Spleen (tissue), 11 donors: ENCODE results near the gene SDS. TPM values are rescaled to one million over a fixed set of nuclear protein-coding genes. Genes with fewer than 3 reads are reported as not detected.

Experiments
- DNase-seq: peaks from one replicate; pipeline ENCODE4 v3.0.0-alpha.2; 2020
- H3K27ac ChIP-seq, 8 donors: fragments of 200-600 bp; sonication (generic) in 7 of 8; 1 replicate in 4 of 8; 2 replicates in 4 of 8; pipeline versions ENCODE4 v1.5.0 to v1.8.0; 2016 to 2021; ENCODE audit warnings: inconsistent platforms in 4 of 8, mild to moderate bottlenecking in 4 of 8, moderate library complexity in 1 of 8
- H3K27me3 ChIP-seq, 7 donors: fragments of 200-600 bp; sonication (generic) in 6 of 7; replicated peaks in 1 of 7; 1 replicate in 4 of 7; 2 replicates in 3 of 7; pipeline versions ENCODE4 v1.5.0 to v1.8.0; 2016 to 2021; ENCODE audit warnings: inconsistent platforms in 3 of 7, mild to moderate bottlenecking in 1 of 7
- H3K36me3 ChIP-seq, 6 donors: fragments of 200-600 bp; sonication (generic) in 5 of 6; 1 replicate in 4 of 6; 2 replicates in 2 of 6; pipeline versions ENCODE4 v1.5.0 to v1.8.0; 2016 to 2021; ENCODE audit warnings: inconsistent platforms in 2 of 6
- H3K4me1 ChIP-seq, 6 donors: fragments of 200-600 bp; sonication (generic) in 5 of 6; 1 replicate in 3 of 6; 2 replicates in 3 of 6; pipeline versions ENCODE4 v1.5.0 to v1.8.0; 2016 to 2021; ENCODE audit warnings: inconsistent platforms in 3 of 6
- H3K4me3 ChIP-seq, 8 donors: fragments of 200-600 bp; sonication (generic) in 7 of 8; 1 replicate in 4 of 8; 2 replicates in 4 of 8; pipeline versions ENCODE4 v1.5.0 to v1.8.0; 2016 to 2021; ENCODE audit warnings: inconsistent platforms in 4 of 8, mild to moderate bottlenecking in 4 of 8, moderate library complexity in 2 of 8
- H3K9me3 ChIP-seq, 8 donors: fragments of 200-600 bp; sonication (generic) in 7 of 8; 1 replicate in 4 of 8; 2 replicates in 4 of 8; pipeline versions ENCODE4 v1.5.0 to v1.8.0; 2016 to 2021; ENCODE audit warnings: inconsistent platforms in 4 of 8
- CTCF ChIP-seq, 11 experiments: fragments of 200-600 bp in 7 of 11; fragments of 450-650 bp in 4 of 11; sonication (generic) in 4 of 11; IDR thresholded peaks in 8 of 11; conservative IDR thresholded peaks in 3 of 11; 1 replicate in 7 of 11; 2 replicates in 4 of 11; pipeline versions ENCODE4 v1.4.0 to v1.8.0; 2016 to 2021; ENCODE audit warnings: antibody characterized with exemption in 11 of 11, inconsistent platforms in 4 of 11, mild to moderate bottlenecking in 1 of 11
- POLR2A ChIP-seq, 3 donors: fragments of 450-650 bp; IDR thresholded peaks; one replicate each; pipeline ENCODE4 v1.5.1; 2017; ENCODE audit warnings: antibody characterized with exemption in 3 of 3, mild to moderate bottlenecking in 1 of 3
- POLR2AphosphoS5 ChIP-seq, 3 donors: sonication (generic); formaldehyde crosslinking; IDR thresholded peaks; one replicate each; pipeline ENCODE4 v1.5.1; 2017; ENCODE audit warnings: antibody characterized with exemption in 3 of 3
- WGBS, 5 donors: extraction: QIAGEN DNeasy Blood & Tissue Kit in 3 of 5; methylation state at CpG; one replicate each; pipeline versions ENCODE4 v1.1.5 to v1.1.7; 2013 to 2018; 5-methylcytosine and 5-hydroxymethylcytosine counted together
- intact Hi-C: fragments of 100-400 bp; cut with DNase I; formaldehyde crosslinking; loops from one replicate; pipeline ENCODE4 v1.15.0; 2023; ENCODE audit warnings: low total_unique reads
- polyA plus RNA-seq, 3 donors: library from polyadenylated mRNA; stranded (reverse); fragments of 200-250 nt; gene quantifications; one replicate each; pipeline ENCODE4 v1.2.1, GENCODE V29; 2013
- total RNA-seq, 7 donors: library from RNA; depleted of rRNA in 3 of 7; stranded (reverse); fragments of >200 nt in 3 of 7; fragmentation: NEBNext Ultra II Directional in 4 of 7; extraction: Animal tissue kit (Norgen Biotek cat#: 25700) in 4 of 7; gene quantifications; one replicate each; pipeline versions ENCODE4 v1.1.0 to v1.2.1, GENCODE V29; 2016 to 2021
- donor health status: healthy with polysubstance abuse.
- donor health status: DM: no; HTN: no; CAD: no; lungs with moderate emphysema.
- donor health status: DM: no; HTN: no; CAD: no.
- donor health status: Bipolar disorder and iron deficiency.
- donor health status: healthy.
- donor health status: DM: no; HTN: no; CAD: no.
- donor health status: DM: yes; HTN: yes; CAD: no.

The SDS gene
- total and polyA plus RNA-seq, 10 donors, result 0.61 to 3.5 (median 1.2) TPM; not detected in 1

- no peak for DNase-seq
- no peaks in the 10 kb centered on the region for H3K36me3 ChIP-seq
- no peak for TF ChIP-seq CTCF (IDR thresholded peaks at IDR 0.05 in 8 of 11, conservative IDR thresholded peaks at IDR 0.05 in 3 of 11)
- TF ChIP-seq POLR2AphosphoS5 (IDR thresholded peaks at IDR 0.05), result no peak
- no peak for TF ChIP-seq POLR2A (IDR thresholded peaks at IDR 0.05)
- WGBS, 5 donors, result 46 to 62% (median 55%) methylated on average over 4 of the region's 4 CpGs
- no peak overlapping the region for H3K4me3 ChIP-seq
- H3K9me3 ChIP-seq, result no peaks in the 10 kb centered on the region
- no peaks in the 10 kb centered on the region for H3K4me1 ChIP-seq
- intact Hi-C loops, result no loop called here
- H3K27me3 ChIP-seq, result peaks cover 0 to 54% (median 0%) of the 10 kb centered on the region in 7 donors
- H3K27ac ChIP-seq, result no peak overlapping the region
These were observed 35.6 kb upstream of the SDS start for GRCh38 chr12:113439301-113439597.

GRCh38 chr12:113438523-113439300, 35.0 kb upstream of the SDS start:
- H3K4me1 ChIP-seq, result no peaks in the 10 kb centered on the region
- TF ChIP-seq POLR2AphosphoS5 (IDR thresholded peaks at IDR 0.05) (no peak), CTCF (IDR thresholded peaks at IDR 0.05 in 8 of 11, conservative IDR thresholded peaks at IDR 0.05 in 3 of 11) (no peak), POLR2A (IDR thresholded peaks at IDR 0.05) (no peak)
- H3K27ac ChIP-seq, result no peak overlapping the region
- no peaks in the 10 kb centered on the region for H3K36me3 ChIP-seq
- H3K4me3 ChIP-seq, result no peak overlapping the region
- no peaks in the 10 kb centered on the region for H3K9me3 ChIP-seq
- no peak for DNase-seq
- WGBS, 5 donors, result 73 to 78% (median 76%) methylated on average over 4 of the region's 4 CpGs
- peaks cover 0 to 53% (median 0%) of the 10 kb centered on the region in 7 donors for H3K27me3 ChIP-seq
- intact Hi-C loops, result no loop called here

- Histone ChIP-seq H3K27me3 (peaks cover 0 to 43% (median 0%) of the 10 kb centered on the region in 7 donors), H3K4me3 (no peak overlapping the region), H3K36me3 (no peaks in the 10 kb centered on the region), H3K4me1 (no peaks in the 10 kb centered on the region), H3K9me3 (no peaks in the 10 kb centered on the region), H3K27ac (no peak overlapping the region)
- intact Hi-C loops, result no loop called here
- TF ChIP-seq CTCF (IDR thresholded peaks at IDR 0.05 in 8 of 11, conservative IDR thresholded peaks at IDR 0.05 in 3 of 11) (no peak), POLR2AphosphoS5 (IDR thresholded peaks at IDR 0.05) (no peak), POLR2A (IDR thresholded peaks at IDR 0.05) (no peak)
- 63 to 80% (median 73%) methylated on average over 9 of the region's 9 CpGs for WGBS, 5 donors
- DNase-seq, result no peak
These were observed 34.0 kb upstream of the SDS start for GRCh38 chr12:113437729-113438100.

- intact Hi-C loops, result no loop called here
- H3K36me3 ChIP-seq, result no peaks in the 10 kb centered on the region
- WGBS, 5 donors, result 71 to 91% (median 88%) methylated on average over 6 of the region's 6 CpGs
These were observed 33.5 kb upstream of the SDS start for GRCh38 chr12:113436993-113437728.

More at GRCh38 chr12:113436993-113437728, 33.5 kb upstream of the SDS start:
- TF ChIP-seq CTCF (IDR thresholded peaks at IDR 0.05 in 8 of 11, conservative IDR thresholded peaks at IDR 0.05 in 3 of 11) (no peak), POLR2A (IDR thresholded peaks at IDR 0.05) (no peak)
- no peak overlapping the region for H3K27ac ChIP-seq
- peaks cover 0 to 38% (median 0%) of the 10 kb centered on the region in 7 donors for H3K27me3 ChIP-seq
- no peaks in the 10 kb centered on the region for H3K9me3 ChIP-seq
- DNase-seq, result no peak
- no peaks in the 10 kb centered on the region for H3K4me1 ChIP-seq
- H3K4me3 ChIP-seq, result no peak overlapping the region
